NCI-H510A (cell line): ENCODE measurements around the gene VPS18.
A peak's percentile ranks its signal among the peaks of the same experiment; 100 is the strongest.
"Not testable (repeated sequence)": the region's sequence is repeated elsewhere in the genome, so short reads cannot be mapped to it uniquely, and the experiment has no call there.

Experiments
- DNase-seq: peaks from one replicate; lab custom pipeline; 2025; lab: John Stamatoyannopoulos, UW

VPS18 gene

DNA sequence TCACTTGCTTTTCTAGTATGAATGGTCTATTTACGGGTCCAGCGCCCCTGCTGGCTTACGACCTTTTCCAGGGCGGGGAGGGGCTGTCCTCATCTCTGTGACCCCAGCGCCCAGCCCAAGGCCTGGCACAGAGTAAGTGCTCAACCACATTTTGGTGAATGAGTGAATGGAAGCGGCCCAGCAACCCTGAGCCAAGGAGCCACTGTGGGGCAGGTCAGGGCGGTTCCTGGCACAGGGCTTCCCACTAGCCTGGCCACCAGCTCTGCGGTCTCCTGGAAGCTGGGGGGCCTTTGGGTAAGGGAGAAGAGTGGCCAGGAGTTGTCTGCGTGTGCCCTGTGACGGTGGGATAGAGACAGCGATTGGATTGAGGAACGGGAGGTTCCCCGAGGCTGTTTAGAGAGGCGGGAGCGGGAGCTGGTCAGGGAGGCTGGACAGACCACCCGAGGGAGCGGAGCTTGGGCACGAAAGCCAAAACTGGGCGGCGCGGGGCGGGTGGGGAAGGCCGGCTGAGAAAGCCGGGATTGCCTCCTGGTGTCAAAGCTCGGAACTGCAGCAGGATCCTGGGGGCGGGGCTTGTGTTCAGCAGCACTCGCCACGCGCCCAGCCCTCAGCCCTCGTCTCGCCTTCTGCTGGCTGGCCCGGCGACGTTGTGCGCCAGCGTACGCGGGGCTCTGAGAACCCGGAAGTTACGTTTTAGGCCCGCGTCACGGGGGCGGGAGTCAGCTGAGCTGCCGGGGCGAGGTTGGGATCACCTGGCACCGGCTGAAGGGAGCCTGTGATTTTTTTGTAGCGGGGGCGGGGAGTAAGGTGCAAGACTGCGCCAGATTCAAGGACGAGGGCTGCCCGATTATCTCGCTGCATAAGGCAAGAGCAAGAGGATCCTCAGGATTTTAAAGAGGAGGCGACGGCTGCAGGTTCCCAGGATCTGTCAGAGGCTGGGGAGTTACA is at the start of gene VPS18:
TSS of gene VPS18 (plus strand) at position 718 of the 948 bp plus-strand sequence. CDS start 319 bp downstream, outside the sequence.
- DNase-seq, result peak; percentile 86

DNA sequence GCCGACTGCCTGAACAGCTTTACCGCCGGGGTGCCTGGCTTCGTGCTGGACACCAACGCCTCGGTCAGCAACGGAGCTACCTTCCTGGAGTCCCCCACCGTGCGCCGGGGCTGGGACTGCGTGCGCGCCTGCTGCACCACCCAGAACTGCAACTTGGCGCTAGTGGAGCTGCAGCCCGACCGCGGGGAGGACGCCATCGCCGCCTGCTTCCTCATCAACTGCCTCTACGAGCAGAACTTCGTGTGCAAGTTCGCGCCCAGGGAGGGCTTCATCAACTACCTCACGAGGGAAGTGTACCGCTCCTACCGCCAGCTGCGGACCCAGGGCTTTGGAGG is 49.6 kb upstream of the VPS18 start:
- no peak for DNase-seq

- DNase-seq, result no peak
These were observed 49.2 kb upstream of the VPS18 start for GRCh38 chr15:40845036-40845435.

DNA sequence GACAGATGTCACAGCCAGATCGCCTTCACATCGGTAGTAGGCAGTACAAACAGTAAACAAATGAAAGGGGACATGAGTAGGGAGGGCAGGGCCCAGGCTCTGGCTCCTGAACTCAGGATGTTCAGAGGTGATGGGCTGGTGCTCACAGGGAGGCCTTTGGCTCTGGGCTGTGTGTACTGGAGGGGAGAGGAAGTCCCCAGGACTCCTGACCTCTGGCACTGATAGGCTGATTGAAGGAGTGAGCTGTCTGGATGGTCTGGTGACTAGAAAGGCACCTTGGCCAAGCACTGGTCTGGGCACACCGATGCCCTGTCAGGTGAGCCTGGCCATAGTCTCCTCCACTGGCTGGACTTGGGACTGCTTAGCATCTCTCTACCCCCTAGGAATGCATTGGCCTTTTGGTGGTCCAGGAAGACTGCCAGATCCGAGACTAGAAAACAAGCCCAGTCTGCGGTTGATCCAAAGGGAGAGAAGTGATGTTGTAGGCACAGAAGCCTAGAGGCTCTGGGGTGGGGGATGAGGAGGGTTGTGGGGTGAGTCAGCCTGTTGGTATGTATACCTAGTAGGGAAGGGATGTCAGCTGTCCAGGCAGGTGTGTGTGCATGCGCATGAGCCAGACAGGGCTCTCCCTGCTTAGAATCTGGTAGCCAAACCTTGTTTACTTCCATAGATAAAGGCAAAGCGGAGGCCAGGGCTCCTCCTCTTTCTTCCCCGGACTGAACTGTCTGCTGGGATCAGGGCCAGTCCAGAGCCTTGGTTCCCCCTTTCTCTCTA is 48.6 kb upstream of the VPS18 start:
- peak; percentile 57 for DNase-seq

DNA sequence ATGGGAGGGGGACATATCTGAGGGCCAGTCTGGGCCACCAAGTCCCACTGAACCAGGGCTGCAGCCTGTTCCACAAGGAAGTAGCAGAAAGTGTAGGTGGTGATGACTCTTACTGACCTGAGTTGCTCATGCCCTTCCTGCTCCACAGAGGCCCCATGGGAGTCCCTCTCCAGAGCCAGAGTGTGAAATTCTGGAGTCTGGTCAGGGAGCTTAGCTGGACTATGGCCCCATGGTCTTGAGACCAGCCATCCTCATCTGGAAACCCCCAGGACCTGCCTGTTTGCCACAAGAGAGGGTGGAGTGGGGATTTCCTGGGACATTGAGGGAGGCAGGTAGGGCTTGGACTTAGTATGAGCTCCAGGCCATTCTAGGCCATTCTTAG is 47.4 kb upstream of the VPS18 start:
- DNase-seq, result no peak

GRCh38 chr15:40847223-40847961 is 46.9 kb upstream of the VPS18 start:
- peak; percentile 81 for DNase-seq

DNA sequence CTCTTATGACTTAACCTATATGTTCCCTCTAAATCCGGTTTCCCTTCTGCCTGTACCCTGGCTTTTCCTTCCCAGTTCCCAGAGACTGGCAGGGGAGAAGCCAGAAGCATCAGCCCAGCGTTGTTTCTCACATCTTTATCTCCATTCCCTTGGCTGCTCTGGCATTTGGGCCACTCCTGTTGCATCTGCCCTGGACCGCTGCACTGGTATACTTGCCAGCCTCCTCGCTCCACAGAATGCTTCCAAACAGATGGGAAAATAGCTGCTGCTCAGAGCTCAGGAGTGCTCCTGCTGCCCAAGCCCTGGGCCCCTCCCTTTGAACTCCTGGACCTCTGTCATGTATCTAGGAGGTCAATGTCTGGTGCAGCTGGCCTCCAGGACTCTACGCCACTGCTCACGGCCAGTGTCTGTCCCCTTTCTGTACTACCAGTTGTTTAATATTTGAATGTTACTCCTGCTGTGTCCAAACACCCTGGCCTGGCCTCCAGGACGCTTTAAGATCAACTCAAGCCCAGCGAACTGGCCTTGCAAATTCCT is 43.6 kb upstream of the VPS18 start:
- no peak for DNase-seq

GRCh38 chr15:40852529-40852928 is 41.7 kb upstream of the VPS18 start:
- DNase-seq, result no peak

- DNase-seq, result no peak
These were observed 40.9 kb upstream of the VPS18 start for GRCh38 chr15:40853241-40853890.

DNA sequence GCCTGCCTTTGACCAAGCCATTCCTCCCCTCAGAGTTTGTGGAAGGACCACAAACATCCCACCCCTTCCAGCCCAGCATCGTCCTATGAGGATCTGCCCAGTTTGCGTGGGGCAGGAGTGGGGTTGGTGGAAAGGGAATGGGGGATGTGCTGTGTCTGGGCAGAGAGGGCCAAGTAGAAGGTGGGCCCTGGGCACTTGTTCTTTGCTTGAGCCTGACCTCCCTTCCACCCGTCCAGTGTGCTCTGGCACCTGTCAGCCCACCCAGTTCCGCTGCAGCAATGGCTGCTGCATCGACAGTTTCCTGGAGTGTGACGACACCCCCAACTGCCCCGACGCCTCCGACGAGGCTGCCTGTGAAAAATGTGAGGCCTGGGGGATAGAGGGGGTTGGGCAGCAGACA is 40.1 kb upstream of the VPS18 start:
- DNase-seq, result no peak

DNA sequence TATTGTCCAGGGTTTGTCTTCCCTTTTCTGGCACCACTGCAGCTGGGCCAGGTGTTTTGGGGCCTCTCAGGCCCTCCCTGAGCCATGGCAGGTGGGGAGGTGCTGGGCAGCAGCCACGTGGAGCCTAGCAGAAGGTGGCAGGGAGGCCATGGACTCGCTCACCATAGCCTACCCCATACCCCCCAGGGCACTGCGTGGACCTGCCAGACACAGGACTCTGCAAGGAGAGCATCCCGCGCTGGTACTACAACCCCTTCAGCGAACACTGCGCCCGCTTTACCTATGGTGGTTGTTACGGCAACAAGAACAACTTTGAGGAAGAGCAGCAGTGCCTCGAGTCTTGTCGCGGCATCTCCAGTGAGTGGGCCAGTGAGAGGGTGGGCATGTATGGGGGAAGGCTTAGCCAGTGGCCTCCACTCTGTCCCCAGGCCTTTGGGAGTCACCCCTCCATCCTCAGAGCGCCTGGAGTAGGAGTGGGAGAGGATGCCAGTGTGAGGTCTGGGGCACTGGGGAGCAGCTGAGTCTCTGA is 38.5 kb upstream of the VPS18 start:
- no peak for DNase-seq

DNA sequence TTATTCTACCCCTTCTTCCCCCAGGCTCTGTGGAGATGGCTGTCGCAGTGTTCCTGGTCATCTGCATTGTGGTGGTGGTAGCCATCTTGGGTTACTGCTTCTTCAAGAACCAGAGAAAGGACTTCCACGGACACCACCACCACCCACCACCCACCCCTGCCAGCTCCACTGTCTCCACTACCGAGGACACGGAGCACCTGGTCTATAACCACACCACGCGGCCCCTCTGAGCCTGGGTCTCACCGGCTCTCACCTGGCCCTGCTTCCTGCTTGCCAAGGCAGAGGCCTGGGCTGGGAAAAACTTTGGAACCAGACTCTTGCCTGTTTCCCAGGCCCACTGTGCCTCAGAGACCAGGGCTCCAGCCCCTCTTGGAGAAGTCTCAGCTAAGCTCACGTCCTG is 37.5 kb upstream of the VPS18 start:
- no peak for DNase-seq

DNA sequence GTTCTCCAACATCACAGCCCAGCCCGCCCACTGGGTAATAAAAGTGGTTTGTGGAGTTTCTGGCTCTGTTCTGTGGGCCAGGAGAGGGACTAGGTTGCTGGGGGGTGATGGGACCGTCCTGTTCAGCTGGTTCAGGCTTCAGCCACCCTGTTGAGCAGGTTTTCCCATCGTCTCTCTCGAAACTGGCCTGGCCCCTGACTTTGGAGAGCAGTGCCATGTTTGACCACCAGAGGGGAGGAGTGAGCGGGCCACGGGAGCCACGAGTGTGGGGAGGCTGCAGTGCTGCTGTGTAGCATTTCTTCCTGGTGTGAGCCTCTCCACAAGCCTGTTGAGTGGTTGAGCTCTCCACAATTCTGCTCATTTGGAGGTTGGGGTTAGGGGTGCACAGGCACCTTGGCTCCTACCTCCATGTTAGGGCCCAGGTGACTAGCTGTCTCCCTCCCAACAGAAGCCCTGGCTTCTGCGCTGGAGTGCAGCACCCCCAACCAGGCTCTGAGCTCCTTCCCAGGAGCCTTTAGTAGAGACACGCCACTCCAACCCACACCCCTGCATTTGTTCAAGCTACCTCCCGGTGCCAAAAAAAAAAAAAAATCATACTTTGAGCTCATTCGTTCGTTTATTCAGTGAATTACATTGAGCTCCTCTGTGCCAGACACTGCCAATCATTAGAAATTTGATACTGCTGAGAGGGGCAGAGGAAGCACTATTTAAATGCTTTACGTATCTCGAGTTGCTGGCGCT is 36.5 kb upstream of the VPS18 start:
- peak; percentile 40 for DNase-seq

DNA sequence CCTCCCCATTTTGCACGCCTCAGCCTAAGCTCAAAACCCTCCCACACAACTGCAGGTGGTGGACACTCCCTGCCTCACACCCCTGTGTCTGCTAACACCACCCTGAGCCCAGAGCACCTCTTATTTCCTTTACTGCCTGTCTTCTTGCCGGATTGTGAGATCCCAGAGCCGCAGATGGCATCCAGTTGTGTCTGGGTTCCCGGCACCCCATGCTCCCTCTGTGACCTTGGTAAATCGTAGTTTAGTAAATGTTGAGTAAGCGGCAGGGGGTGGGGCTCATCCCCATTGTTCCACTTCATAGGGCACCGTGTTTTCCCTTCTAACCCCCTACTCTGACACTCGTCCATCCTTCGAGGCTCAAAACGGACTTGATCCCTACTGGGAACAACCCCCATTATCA is 35.5 kb upstream of the VPS18 start:
- no peak for DNase-seq

- DNase-seq, result no peak
These were observed 34.9 kb upstream of the VPS18 start for GRCh38 chr15:40859206-40859851.

- DNase-seq, result not testable (repeated sequence)
These were observed 33.1 kb upstream of the VPS18 start for GRCh38 chr15:40861147-40861546.

- no peak for DNase-seq
These were observed 30.5 kb upstream of the VPS18 start for GRCh38 chr15:40863660-40864270.

- no peak for DNase-seq
These were observed 27.1 kb upstream of the VPS18 start for GRCh38 chr15:40867199-40867598.

GRCh38 chr15:40869686-40870085 is 24.6 kb upstream of the VPS18 start:
- DNase-seq, result no peak

GRCh38 chr15:40870716-40871115 is 23.5 kb upstream of the VPS18 start:
- no peak for DNase-seq
